Stimulated activated CD4-positive, alpha-beta T cell treated with anti-CD3 and anti-CD28 coated beads, Interleukin-1b, Interleukin-23, amount 100 ng/mL, for 24 hours (primary cell): ENCODE results near the gene C4orf54.

Experiments used
- DNase-seq, 4 experiments: peaks; one replicate each; pipeline ENCODE4 v3.0.0-alpha.2; 2020; ENCODE audit warnings: low read depth in 4 of 4, low spot score in 1 of 4

Gene C4orf54

DNA sequence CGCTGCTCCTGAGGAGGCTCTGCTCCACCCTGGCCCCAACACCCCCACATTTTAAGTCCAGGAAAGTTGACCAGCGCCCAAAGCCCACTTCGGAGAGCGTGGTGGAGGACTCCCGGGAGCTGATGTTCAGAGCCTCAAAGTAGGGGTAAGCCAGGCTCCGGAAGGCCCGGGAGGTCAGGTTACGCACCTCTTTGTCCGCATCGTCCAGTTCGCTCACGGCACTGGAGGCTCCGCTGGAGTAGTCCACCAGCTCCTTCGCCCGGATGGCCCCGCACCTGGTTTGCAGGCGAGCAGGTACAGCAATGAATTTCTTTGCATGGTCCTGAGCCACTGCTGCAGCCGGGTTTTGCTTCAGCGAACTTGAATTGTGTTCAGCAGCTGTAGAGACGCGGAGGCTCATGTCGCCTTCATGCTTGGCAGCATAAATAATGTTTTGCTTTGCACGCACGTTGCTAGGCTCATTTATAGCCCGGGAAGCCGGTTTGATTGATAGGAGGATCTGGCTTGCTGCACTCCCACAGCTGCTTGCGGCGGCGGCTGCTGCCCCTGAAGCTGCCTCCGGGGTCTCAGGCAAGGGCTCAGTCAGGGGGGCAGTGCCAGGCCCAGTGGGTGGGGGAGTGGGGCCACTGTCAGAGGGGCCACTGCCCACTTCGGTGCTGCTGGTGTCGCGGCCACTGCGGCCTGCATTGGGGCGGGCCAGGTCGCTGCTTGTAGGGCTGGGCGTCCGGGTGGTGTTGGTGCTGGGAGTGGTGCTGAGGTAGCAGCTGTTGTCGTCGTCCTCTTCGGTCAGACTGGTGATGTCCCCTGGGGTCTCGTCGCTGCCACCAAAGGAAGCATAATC, 4.8 kb downstream of the C4orf54 start:
- no peak for DNase-seq

DNA sequence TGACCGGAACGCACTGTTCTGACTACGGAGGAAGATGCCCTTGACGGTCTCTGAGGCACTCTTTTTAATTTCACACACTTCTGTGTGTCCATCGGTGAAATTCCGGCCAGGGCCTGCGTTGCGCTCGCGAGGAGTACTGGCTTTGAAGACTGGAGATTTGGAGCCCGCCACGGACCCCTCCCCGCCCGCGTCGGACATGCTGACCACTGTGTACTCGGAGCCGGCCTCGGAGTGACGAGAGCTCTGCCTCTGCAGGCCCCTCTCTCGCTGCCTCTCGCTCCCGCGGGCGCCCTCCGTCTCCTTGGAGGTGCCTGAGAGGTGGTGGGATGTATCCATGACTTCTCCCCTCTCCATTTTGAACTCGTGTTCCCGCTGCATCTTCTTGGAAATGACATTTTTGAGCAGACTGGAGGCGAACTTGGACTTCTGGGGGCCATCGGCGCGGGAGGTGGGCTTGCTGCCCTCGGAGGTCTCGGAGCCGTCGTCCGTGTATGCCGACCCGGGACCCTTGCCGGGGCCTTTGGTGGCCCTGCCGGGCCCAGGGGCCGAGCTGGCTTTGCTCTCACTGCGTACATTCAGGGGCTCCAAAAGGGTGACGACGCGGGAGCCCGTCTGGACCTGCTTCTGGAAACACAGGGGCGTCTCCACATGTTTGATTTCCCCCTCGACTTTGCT, 5.7 kb downstream of the C4orf54 start:
- DNase-seq, result no peak

GRCh38 chr4:99651016-99651769, 6.4 kb downstream of the C4orf54 start:
- DNase-seq, result no peak

DNA sequence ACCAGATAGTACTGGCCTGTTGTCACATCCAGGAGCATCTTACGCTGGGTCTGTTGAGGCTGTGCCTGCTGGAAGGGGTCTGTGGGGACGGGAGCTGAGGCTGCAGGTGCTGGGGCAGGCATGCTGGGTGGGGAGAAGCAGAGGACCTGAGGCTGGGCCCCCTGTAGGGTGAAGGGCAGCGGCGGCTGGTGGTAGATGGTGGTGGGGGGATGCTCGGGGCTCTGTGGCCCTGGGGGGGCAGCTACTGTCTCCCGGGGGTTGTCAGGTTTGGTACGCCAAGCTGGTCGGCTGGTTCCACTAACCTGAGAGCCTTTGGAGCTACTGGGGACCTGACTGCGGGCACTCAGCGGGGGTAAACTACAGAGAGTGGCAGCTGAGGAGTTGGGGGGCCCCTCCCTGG, 7.8 kb downstream of the C4orf54 start:
- no peak for DNase-seq

GRCh38 chr4:99649208-99649607, 8.4 kb downstream of the C4orf54 start:
- no peak for DNase-seq

DNA sequence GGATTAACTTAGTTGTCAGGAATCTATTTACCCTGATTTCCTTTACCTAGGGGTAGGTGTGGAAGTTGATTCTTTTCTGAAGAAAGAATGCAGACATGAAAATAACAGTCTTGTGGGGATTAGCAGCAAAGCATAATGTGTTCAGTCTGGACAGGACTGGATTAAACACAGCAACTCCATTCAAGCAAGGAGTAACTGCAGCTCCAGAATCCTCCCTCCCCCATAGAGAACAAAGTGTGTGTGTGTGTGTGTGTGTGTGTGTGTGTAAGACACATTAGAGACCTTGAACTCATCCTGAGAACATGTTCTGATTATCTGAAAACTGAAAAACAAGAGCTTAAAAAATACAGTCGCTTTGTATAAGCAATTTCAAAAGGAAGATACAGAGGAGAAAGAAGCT, 9.3 kb downstream of the C4orf54 start:
- DNase-seq, result no peak

DNA sequence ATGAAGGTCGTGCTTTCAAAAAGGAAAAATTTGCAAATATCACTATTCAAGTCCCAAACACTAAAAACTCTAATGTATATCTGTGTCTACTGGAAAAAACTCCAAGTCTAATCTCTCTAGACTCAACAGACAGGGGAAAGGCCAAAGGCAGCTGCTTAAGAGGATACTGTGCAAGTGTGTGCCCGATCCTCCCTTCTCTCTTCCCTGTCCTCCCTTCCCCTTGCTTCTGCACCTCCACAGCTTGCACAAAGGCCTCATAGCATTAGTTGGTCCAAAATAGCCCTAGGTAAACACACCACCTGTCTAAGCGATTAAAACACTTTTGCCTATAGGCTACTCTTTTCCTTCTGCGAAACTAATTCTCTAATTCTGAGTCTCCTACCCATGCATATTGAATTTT, 10.6 kb downstream of the C4orf54 start:
- no peak for DNase-seq

DNA sequence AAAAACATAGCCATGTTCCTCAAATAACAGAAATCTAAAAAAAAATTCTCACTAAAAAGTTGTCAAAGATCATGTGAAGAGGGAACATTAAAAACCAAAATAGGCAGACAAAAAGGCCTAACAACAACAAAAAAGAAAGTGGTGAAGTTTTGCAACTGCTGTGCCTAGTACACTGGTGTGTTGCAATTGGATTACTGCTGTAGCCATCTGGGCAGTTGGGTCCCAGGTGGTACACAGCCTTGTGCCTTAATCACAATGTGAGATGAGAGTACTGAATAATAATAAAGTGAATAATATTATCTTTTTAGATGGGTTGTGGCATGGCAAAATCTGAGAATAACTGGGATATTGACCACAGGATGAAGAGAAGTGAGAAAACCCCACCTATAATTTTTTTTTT, 12.0 kb downstream of the C4orf54 start:
- DNase-seq, result no peak

DNA sequence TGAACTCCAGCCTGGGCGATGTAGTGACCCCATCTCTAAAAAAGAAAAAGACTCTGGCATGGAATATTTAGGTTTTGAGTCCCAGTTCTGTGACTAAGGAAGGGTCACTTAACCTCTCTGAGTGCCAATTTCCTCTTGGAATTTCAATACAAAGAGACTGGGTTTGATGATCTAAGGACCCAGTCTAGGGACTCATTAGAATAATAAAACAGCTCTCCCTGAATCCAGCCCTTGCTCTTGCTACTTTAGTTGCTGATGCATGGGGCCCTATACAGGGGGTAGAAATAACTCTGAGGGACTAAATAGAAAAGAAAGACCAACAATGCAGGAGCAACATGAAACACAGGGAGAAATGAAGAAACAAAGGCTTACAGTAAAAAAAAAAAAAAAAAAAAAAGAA, 12.6 kb downstream of the C4orf54 start:
- no peak for DNase-seq

DNA sequence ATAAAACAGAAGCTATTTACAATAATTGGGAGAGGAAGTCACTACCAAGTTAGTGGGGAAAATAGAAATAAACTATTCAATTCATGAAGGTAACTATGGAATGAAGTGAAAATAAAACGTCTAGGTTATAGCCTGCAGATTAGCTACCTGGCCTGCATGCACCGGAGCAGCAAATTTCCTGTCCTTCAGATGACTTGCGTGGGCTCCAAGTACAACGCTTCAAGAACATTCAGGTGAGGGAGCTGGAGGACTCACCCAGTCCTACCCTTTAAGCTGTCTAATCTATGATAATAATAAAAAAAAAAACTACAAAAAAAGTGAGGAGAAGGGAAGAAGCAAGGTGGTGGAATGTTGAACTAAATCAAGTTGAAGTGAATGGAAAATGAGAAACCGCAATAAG, 13.2 kb downstream of the C4orf54 start:
- no peak for DNase-seq

DNA sequence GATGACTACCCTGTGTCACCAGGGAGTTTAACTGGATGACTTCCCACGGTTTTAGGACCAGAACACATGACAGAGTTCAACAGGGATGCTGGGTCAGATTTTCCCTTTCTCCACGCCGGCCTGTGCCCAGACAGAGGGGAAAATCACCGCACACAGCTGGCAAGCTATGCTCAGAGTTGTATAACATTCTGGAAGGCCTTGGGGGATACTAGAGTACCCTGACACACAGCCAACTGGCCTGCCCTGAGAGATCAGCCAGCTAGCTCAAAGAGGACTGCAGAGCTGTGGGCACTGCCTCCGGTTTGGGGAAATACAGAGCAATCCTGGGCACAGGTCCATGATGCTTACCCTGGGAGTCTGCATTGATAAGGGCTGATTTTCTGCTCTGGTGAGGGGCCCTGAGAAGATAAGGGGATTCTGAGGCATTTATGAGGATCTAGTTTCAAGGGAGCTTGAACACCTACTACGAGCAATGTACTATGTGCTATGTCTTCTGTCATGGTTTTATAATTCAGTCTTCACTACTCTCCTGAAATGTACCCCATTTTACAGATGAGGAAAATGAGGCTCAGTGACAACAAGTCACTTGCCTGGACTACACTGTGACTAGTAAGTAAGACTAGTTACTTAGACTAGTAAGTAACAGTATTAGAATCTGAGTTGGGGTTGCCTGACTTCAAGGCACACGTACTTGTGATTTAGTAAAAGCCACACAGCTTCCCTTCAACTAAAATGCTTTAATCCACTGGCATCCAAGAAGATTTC, 14.7 kb downstream of the C4orf54 start:
- DNase-seq, result no peak

DNA sequence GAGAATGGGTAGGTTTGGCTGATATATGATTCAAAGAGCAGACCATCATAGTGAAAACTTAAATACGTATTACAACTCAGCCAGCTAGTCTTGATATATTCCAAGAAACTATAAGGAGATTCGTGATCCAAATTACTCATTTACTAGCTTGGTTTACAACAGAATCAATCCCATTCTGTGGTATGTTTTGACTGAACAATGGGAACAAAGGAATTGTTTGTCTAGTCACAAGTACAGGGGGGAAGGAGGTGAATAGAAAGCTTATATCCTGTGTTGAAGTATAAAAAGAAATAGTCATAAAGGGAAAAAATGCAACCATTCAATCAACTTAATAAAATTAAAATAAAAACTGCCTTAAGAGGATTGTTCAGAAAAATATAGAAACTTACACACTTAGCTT, 17.0 kb downstream of the C4orf54 start:
- DNase-seq, result no peak

- DNase-seq, result no peak
These were observed 20.5 kb downstream of the C4orf54 start for GRCh38 chr4:99637174-99637573.

DNA sequence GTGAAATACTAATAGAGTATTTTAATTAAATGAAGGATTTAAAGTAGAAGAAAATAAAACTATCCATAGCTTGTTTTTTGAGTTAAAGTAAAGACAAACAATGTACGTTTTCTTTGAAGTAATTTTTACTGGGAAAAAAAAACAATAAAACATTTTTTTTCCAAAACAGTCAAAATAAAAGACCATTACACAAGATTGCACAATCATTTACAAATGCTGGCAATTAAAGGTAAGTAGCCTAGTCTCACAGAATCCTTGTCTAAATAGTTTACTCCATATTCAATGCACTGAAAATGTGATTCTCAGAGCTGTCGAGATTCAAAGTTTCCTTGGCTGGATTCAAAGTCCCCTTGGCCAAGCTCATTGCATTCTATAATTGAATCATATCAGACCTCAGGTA, 21.2 kb downstream of the C4orf54 start:
- no peak for DNase-seq

GRCh38 chr4:99635601-99636000, 22.0 kb downstream of the C4orf54 start:
- DNase-seq, result no peak

DNA sequence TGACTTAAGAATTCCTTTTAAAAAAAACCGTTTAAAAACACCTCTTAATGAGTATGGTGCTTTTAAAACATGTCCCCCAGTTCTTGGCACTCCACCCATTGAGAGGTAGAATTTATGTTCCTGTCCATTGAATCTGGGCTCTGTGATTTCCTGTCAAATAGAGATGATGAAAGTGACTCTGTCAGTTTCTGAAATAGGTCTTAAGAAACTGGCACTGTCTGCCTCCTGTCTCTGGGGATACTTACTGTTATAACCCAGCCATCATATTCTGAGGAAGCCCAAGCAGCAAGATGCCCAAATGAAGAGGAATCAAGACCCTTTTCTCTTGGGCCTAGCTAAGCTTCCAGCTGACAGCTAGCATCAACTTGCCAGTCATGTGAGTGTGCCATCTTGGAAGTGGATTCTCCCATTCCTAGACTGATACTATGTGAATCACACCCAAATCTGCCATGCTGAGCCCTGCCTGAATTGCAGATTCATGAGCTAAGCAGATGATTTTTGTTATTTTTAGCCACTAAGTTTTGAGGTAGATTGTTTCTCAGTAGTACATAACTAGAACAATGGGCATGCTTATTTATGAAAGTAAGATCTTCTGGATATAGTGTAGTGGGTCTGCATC, 22.8 kb downstream of the C4orf54 start:
- no peak for DNase-seq

GRCh38 chr4:99633772-99634171, 23.9 kb downstream of the C4orf54 start:
- DNase-seq, result no peak

- no peak for DNase-seq
These were observed 26.7 kb downstream of the C4orf54 start for GRCh38 chr4:99630857-99631360.

DNA sequence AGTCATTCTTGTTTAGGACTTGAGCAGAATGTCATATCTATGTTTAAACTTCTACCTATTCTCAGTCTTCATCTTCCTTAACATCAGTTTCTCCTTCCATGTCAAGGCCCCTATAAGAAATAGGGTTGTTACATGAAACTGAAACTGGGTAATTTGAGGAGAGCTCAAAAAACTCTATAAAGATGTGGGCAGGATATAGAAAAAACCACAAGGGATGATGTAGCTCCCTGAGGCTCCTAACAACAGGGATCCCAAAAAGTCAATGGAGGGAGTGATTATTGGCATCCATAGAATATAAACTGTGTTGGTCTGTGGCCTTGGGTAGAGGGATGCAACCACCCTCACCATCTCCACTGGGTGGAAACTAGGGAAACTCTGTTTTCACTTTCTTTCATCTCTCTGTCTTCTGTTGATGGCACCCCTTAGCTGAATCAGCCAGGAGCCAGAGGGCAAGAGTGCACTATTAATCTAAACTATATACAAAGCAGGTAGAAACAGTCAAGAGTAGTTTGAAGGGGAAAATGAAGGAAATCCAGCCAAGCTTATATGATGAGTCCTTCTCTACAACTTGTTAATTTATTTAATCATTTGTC, 27.6 kb downstream of the C4orf54 start:
- DNase-seq, result no peak

DNA sequence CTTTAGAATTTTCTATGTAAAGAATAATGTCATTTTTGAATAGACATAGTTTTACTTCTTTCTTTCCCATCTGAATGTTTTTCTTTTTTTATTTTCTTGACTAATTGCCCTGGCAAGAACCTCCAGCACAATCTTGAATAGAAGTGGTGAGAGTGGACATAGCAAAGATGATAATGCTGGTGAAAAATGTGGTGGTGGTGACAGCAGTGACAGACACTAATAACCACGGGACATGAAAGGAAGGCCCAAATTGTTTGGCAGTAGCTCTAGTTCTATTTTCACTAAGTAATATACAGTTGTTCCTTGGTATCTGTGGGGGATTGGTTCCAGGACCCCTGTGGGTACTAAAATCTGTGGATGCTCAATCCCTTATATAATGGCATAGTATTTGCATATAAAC, 29.6 kb downstream of the C4orf54 start:
- no peak for DNase-seq
